HG03045 (cell line): ENCODE data around the gene RACK1.

Experiments used
- ATAC-seq: cut with Tn5 transposase; IDR thresholded peaks from one replicate; pipeline ENCODE4 v1.9.1; 2021; ENCODE audit warnings: mild to moderate bottlenecking, moderate library complexity; ENCODE audit not compliant: unreplicated experiment

RACK1 gene

GRCh38 chr5:181198905-181199519 is 44.7 kb downstream of the RACK1 start:
- ATAC-seq, result peak; percentile 47

- no peak for ATAC-seq
Observed at GRCh38 chr5:181198106-181198685, 45.5 kb downstream of the RACK1 start.

DNA sequence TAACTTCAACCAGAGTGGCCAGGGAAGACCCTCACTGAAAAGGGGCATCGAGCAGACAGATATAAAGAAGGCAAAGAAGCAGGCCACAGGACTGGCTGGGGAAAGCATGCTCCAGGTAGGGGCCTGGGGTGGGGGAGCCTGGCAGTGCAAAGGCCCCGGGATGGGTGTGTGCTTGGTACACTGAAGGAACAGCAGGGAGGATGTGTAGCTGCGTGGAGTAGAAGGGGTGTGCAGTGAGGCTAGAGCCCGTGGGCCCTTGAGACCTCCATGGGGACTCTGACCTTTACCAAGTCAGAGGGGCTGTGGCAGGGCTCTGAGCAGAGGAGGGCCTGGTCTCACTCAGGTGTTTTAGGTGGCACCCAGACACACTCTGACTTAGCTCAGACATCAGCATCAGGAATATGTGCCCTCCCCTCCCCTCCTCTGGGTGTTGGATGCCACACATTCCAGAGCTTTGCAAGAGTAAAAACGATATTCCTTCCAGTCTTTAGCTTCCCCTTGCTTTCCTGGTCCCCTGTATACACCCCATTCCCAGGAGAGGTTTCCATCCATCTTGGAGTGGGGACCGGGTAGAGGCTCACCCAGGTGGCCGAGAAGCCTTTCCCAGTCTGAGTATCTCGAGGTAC is 46.3 kb downstream of the RACK1 start:
- ATAC-seq, result no peak

DNA sequence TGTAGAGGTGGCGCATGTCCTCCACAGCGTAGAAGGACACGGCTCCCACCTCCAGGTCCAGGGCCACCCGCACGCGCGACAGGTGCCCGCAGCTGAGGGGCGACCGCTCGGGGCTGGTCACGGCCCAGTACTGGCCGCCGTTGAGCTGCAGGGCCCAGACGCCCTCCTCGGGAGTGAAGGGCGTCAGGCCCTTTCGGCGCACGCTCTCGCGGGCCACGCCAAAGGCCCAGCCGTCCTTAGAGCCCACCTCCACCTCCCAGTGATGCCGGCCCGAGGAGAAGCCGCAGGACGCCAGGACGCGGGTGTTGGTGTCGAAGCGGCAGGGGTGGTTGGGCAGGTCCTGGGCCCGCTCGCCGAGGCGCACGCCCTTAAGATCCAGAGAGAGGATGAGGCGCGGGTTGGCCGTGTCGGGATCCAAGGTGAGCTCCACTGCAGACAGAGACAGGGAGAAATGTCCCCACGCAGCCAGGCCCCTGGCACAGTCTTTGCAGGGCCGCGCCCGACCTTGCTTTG is 48.4 kb downstream of the RACK1 start:
- ATAC-seq, result no peak

DNA sequence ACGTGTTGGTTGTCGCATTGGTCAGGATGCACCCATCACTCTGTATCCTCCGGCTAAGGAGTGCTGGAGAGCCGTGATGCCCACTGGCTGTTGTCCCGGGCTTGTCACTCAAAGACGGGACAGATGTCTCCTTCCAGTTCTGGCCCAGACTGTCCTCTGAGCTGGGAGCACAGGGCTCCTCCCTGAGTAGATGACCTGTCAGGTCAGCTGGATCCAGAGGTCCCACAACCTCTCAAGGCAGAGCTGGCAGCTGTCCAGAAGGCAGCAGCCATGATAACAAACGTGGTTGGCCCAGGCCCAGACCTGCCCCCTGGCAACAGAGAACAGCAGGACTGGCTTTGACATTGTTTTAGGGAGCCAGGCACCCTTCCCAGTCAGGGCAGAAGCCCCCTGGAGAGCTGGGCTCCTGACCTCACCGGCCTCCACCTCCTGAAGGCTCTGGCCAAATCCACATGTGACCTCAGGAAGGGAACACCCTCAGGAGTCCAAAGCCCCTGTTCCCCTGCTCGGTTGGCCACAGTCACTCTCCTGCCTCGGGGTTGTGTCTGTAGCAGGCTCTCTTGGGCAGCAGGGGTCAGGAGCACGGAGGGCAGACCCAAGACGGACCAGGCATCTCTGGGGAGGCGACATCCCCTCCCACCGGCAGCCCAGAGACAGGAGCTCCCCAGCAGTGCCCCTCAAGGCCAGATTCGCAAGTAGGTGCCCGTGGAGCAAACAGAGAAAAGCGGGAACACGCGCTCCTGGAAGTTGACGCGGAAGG is 49.0 kb downstream of the RACK1 start:
- no peak for ATAC-seq

GRCh38 chr5:181193656-181194055 is 50.0 kb downstream of the RACK1 start:
- ATAC-seq, result no peak

DNA sequence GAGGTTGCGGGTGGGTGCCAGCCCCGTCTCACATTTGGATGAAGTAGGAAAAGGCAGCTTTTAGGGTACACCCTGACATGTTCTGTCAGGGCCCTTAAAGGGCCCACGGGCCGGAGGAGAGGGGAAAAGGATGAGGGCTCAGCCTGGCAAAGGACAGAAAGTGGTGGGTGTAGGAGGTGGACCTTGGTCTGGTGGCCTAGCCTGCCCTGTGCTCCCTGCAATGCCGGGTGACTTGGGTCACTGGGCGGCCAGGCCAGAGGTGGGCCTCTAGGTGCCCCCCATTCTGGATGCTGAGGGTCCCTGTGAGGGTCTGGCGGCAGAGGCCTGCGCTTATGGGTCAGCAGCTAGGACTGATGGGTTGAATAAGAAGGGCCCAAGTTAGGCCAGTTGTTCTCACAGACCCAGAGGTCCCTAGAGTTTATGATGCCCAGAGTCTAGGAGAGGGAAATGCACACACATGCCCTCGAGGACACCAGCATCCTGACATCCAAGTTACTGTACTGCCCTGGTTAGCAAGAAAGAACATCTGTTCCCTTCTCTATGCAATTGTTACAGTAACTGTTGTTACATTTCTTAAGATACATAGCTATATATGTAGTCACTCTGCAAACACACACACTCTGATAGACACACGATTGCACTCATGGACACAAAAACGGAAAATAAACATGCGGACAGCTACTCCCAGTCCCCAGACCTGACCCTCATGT is 51.2 kb downstream of the RACK1 start:
- no peak for ATAC-seq

- ATAC-seq, result peak; percentile 59
Observed at GRCh38 chr5:181191526-181192336, 52.0 kb downstream of the RACK1 start.

- ATAC-seq, result peak; percentile 4
Observed at GRCh38 chr5:181190711-181191525, 52.8 kb downstream of the RACK1 start.

DNA sequence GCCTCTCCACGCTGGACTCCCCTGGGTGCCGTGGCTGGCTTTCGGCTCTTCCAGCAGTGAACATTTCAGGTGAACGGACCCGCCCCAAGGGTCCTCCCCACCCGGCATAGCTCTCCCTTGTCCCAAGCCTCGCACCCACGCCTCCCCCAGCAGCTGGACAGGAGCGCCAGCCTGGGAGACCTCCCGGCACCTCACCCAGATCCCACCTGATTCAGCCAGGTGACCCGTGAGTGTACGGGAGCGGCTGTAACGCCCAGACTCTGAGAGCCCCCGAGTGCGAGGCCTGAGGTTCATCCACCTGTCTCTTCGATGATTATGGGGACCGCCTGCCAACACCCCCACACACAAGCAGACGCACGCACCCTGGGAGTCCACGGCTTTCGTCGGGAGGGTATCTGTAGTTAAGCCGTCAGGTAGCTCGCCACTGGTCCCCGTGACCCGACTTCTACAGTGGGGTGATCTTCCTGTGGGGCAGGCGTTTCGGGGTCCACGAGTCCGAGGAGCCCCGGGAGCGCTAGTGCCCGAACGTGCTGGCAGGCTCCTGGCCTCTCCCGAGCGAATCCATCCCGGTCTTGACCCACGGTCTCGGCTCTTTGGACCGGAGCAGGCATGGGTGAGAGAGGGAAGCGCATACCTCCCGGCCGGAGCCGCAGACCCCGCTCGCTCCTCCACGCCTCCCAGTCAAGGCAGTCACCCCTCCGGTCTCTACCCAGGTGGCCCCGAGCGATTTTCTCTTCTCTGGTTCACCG is 53.6 kb downstream of the RACK1 start:
- ATAC-seq, result no peak

GRCh38 chr5:181189363-181189961 is 54.2 kb downstream of the RACK1 start:
- ATAC-seq, result no peak

- no peak for ATAC-seq
Observed at GRCh38 chr5:181188700-181189362, 54.9 kb downstream of the RACK1 start.

DNA sequence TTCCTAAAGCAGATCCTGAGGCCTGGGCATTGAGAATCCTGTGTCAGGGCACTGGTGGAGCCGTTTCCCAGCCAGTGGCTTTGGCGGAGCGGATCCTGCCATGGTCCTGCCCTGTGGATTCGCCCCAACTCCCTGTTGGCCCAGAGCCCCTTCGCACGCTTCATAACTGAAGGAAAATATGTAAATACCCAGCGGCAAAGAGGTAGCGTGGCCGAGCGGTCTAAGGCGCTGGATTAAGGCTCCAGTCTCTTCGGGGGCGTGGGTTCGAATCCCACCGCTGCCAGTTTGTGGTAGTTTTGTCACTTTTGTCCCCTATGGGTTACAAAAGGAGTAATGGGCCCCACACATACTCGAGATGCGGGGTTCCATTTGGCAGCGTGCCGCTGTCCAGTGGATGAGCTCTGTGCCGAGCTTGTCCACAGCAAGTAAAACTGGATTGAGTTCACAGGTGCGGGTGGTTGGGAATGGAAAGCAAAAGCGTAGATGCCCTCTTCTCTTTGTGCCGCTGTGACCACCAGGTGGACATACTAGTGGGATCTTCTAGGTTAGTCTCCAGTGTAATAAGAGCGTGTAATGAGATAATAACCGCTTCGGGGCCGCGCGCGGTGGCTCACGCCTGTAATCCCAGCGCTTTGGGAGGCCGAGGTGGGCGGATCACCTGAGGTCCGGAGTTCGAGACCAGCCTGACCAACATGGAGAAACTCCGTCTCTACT is 56.0 kb downstream of the RACK1 start:
- ATAC-seq, result no peak

DNA sequence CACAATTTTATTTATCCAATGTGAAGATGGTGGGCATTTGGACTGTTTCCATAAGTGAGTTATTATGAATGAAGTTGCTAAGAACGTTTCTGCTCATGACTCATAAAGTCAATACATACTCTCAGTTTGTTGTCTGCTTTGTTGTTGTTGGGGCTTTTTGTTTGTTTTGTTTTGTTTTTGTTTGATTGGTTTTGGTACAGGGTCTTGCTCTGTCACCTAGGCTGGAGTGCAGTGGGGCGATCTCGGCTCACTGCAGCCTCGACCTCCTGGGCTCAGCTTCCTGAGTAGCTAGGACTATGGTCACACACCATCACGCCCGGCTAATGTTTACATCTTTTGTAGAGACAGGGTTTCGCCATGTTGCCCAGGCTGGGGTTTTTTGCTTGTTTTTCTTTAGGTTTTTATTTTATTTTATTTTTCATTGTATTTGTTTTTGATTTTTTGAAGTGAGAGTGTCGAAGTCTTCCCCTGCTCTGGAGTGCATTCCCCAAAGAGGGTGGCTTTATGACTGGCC is 56.7 kb downstream of the RACK1 start:
- ATAC-seq, result no peak
